B cell (primary cell): ENCODE measurements around the gene MAP3K20.

Experiments
- CTCF ChIP-seq: fragments of 200-600 bp; IDR thresholded peaks from one replicate; pipeline ENCODE4 v1.8.0; 2022; ENCODE audit warnings: antibody characterized with exemption, mild to moderate bottlenecking
- EZH2 ChIP-seq: IDR thresholded peaks from 2 replicates; pipeline ENCODE4 v1.6.1; 2012; ENCODE audit warnings: borderline replicate concordance, low read depth, mild to moderate bottlenecking, moderate library complexity, low read length; ENCODE audit not compliant: insufficient read depth, poor library complexity, severe bottlenecking

GRCh38 chr2:173279527-173279868 lies 203.9 kb downstream of the MAP3K20 start:
- TF ChIP-seq CTCF: no peak
- TF ChIP-seq EZH2: no peak
